Peyer's patch (tissue), 4 donors: ENCODE results near the gene IKZF5. TPM values are rescaled to one million over a fixed set of nuclear protein-coding genes. Genes with fewer than 3 reads are reported as not detected.

Experiments used
- DNase-seq, 3 donors: peaks; one replicate each; pipeline ENCODE4 v3.0.0-alpha.2; 2017 to 2019
- H3K27ac ChIP-seq, 4 donors: fragments of 200-600 bp; sonication (generic); one replicate each; pipeline ENCODE4 v1.5.1; 2016 to 2019
- H3K27me3 ChIP-seq, 2 donors: fragments of 200-600 bp; sonication (generic); one replicate each; pipeline ENCODE4 v1.5.1; 2019
- H3K36me3 ChIP-seq, 3 donors: fragments of 200-600 bp; sonication (generic); one replicate each; pipeline ENCODE4 v1.5.1; 2016 to 2019
- H3K4me1 ChIP-seq, 4 donors: fragments of 200-600 bp; sonication (generic); one replicate each; pipeline ENCODE4 v1.5.1; 2016 to 2019
- H3K4me3 ChIP-seq, 4 donors: fragments of 200-600 bp; sonication (generic); 1 replicate in 3 of 4; 2 replicates in 1 of 4; pipeline ENCODE4 v1.5.1; 2016 to 2019; ENCODE audit warnings: mild to moderate bottlenecking in 1 of 4
- H3K9me3 ChIP-seq, 4 donors: fragments of 200-600 bp; sonication (generic); one replicate each; pipeline ENCODE4 v1.5.1; 2016 to 2019; ENCODE audit warnings: mild to moderate bottlenecking in 1 of 4
- POLR2A ChIP-seq, 2 donors: fragments of 450-650 bp; IDR thresholded peaks; one replicate each; pipeline ENCODE4 v1.5.1; 2017; ENCODE audit warnings: antibody characterized with exemption in 2 of 2, mild to moderate bottlenecking in 2 of 2, moderate library complexity in 2 of 2
- total RNA-seq, 4 donors: library from RNA; depleted of rRNA; stranded (reverse); fragments of >200 nt; gene quantifications; one replicate each; pipeline ENCODE4 v1.1.0, GENCODE V29; 2016
- TF ChIP-seq, protein P1 (sequence below), 6 experiments: fragments of 450-650 bp in 4 of 6; fragments of 200-600 bp in 2 of 6; sonication (generic) in 1 of 6; IDR thresholded peaks; one replicate each; pipeline ENCODE4 v1.5.1; 2017 to 2019; ENCODE audit warnings: antibody characterized with exemption in 6 of 6, mild to moderate bottlenecking in 3 of 6, moderate library complexity in 1 of 6

Gene IKZF5
- total RNA-seq, 4 donors from 2014 or later: 7.4 to 9.5 (median 8.1) TPM

DNA sequence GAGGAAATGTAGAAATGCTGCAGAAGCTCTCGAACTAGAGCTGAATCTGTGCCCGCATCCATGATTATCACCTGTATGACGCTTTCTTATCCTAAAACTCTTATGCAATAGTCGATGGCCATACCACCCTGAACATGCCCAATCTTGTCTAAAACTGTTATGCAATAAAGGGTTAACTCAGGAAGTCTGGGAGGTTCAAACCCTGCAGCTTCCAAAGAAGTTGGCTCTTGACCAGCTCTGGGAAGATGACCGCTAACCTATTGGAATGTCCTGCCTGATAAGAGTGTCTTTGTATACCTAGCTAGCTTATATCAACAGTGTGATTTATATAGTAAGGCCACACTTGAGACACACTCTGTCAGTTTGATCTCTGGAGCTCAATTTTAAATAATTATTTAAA, 51.1 kb downstream of the IKZF5 start:
- H3K4me1 ChIP-seq: peaks cover 6 to 18% (median 11%) of the 10 kb centered on the region in 4 donors
- TF ChIP-seq, protein P1, sequence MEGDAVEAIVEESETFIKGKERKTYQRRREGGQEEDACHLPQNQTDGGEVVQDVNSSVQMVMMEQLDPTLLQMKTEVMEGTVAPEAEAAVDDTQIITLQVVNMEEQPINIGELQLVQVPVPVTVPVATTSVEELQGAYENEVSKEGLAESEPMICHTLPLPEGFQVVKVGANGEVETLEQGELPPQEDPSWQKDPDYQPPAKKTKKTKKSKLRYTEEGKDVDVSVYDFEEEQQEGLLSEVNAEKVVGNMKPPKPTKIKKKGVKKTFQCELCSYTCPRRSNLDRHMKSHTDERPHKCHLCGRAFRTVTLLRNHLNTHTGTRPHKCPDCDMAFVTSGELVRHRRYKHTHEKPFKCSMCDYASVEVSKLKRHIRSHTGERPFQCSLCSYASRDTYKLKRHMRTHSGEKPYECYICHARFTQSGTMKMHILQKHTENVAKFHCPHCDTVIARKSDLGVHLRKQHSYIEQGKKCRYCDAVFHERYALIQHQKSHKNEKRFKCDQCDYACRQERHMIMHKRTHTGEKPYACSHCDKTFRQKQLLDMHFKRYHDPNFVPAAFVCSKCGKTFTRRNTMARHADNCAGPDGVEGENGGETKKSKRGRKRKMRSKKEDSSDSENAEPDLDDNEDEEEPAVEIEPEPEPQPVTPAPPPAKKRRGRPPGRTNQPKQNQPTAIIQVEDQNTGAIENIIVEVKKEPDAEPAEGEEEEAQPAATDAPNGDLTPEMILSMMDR (IDR thresholded peaks at IDR 0.05): no peak
- TF ChIP-seq POLR2A (IDR thresholded peaks at IDR 0.05): no peak
- H3K36me3 ChIP-seq: no peaks in the 10 kb centered on the region
- H3K27me3 ChIP-seq: no peaks in the 10 kb centered on the region
- peaks cover 0 to 10% (median 0%) of the 10 kb centered on the region in 4 donors for H3K9me3 ChIP-seq
- no peak overlapping the region for H3K4me3 ChIP-seq
- no peak overlapping the region for H3K27ac ChIP-seq
- DNase-seq: no peak

DNA sequence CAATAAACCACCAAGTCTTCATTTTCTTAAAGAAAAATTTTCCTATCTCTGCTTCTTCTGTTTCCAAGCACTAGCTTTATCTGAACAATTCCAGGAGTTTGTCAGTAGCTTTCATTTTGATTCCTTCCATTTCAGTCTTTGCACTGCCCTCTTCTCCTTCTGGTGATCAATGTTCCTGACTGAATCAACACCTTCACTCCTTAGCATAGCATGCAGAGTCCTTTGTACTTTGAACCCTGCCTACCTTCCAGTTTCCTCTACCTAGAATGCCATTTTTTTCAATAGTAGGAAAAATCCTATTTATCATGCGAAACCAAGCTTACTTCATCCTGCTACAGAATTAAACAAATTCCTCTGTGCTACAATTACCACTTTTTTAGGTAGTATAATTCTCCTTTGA, 52.7 kb downstream of the IKZF5 start:
- no peaks in the 10 kb centered on the region for H3K27me3 ChIP-seq

DNA sequence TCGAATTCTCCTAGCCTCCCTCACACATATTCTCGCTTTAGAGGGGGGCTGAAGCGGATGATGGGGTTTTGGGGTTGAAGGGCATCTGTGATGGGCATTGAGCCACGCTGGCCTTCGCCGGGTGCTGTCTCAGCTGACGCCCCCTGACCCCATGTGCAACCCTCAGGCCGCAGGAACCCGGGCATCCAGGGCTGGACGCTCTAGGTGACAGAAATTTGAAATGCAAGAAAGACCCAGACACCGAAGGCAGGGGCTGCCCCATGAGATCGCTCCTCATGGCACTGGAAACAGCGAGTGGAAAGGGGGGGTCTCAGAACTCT, 53.9 kb downstream of the IKZF5 start:
- H3K9me3 ChIP-seq: peaks cover 0 to 10% (median 0%) of the 10 kb centered on the region in 4 donors
- peak overlapping the region; percentile 83 to 93 (median 86) for H3K4me3 ChIP-seq
- H3K27ac ChIP-seq: peak overlapping the region in 1 of 4 donors; percentile 84
- TF ChIP-seq POLR2A (IDR thresholded peaks at IDR 0.05): no peak
- TF ChIP-seq, protein P1 (IDR thresholded peaks at IDR 0.05): no peak
- H3K27me3 ChIP-seq: no peaks in the 10 kb centered on the region
- DNase-seq: peak in 1 of 3 donors; percentile 47
- H3K36me3 ChIP-seq: no peaks in the 10 kb centered on the region
- peaks cover 6 to 20% (median 11%) of the 10 kb centered on the region in 4 donors for H3K4me1 ChIP-seq

More for the DNA sequence above, 52.7 kb downstream of the IKZF5 start:
- DNase-seq: no peak
- H3K36me3 ChIP-seq: no peaks in the 10 kb centered on the region
- H3K9me3 ChIP-seq: peaks cover 0 to 10% (median 0%) of the 10 kb centered on the region in 4 donors
- no peak overlapping the region for H3K27ac ChIP-seq
- peaks cover 6 to 20% (median 11%) of the 10 kb centered on the region in 4 donors for H3K4me1 ChIP-seq
- no peak overlapping the region for H3K4me3 ChIP-seq
- no peak for TF ChIP-seq POLR2A (IDR thresholded peaks at IDR 0.05)
- TF ChIP-seq, protein P1 (IDR thresholded peaks at IDR 0.05): no peak

DNA sequence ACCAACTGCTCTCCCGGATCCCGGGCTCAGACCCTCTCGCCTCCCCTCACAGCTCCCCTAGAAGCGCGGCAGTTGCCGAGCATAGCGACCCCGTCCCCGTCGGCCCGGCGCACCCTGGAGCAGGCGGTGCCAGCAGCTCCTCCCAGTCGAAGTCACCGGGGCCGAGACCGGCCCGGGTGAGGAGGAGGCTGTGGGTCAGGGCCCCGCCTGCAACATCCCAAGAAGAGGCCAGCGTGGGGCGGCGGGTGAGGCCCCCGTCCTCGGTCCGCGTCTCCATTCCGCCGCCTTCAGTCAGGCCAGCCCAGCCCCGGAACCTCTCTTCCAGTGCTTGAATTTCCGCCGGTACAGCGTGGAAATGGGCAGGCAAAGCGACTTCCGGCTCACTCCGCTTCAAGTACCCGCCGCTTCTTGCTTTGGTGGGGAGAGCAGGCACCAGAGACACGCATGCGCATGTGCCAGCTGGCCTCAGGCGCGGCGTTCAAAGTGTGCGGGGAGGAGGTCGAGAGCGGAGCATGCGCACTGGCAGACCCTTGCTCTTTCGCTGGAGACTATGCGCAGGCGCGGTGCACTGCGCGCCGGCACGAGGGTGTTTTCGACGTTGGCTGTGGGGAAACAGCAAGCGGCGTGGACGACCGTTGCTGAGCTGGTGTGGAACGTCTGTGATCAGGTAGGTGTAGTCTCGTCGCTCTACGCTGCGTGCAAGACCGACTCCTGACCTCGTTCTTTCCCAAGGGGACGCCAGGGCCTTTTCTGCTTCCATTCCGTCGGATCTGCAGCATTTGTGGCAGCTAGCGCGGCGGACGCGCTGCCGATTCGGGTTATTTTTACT, 54.5 kb downstream of the IKZF5 start, which contains the start of gene C10orf88:
Gene C10orf88, minus strand, starts transcription at position 326 of the 829 bp plus-strand sequence. Its CDS starts 49 bp downstream, at position 277.
- TF ChIP-seq, protein P1 (IDR thresholded peaks at IDR 0.05): no peak
- TF ChIP-seq POLR2A (IDR thresholded peaks at IDR 0.05): peak; percentile 27 to 47
- Histone ChIP-seq H3K4me3 (peak within 1 kb of the TSS; percentile 83 to 93 (median 86)), H3K27me3 (no peaks in the 10 kb centered on the region), H3K9me3 (peaks cover 0 to 10% (median 0%) of the 10 kb centered on the region in 4 donors), H3K27ac (peak within 1 kb of the TSS; percentile 66 to 84 (median 73)), H3K4me1 (peaks cover 6 to 20% (median 11%) of the 10 kb centered on the region in 4 donors), H3K36me3 (peaks cover 0 to 3% (median 0%) of the 10 kb centered on the region in 3 donors)
- peak; percentile 94 to 98 (median 97) for DNase-seq

DNA sequence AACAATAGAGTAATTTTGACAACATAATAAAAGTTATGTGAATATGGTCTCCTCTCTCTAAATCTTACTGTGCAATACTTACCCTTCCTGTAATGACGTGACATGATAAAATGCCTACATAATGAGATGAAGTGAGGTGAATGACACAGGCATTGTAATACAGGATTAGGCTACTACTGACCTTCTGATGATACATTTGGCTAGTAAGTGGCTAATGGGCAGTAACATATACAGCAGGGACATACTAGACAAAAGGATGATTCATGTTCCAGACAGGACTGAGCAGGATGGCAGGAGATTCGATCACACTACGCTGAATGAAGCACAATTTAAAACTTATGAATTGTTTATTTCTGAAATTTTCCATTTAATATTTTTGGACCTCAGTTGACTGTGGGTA, 59.3 kb downstream of the IKZF5 start:
- TF ChIP-seq POLR2A (IDR thresholded peaks at IDR 0.05): no peak
- TF ChIP-seq, protein P1 (IDR thresholded peaks at IDR 0.05): no peak
- no peak overlapping the region for H3K27ac ChIP-seq
- H3K4me1 ChIP-seq: peaks cover 6 to 14% (median 7%) of the 10 kb centered on the region in 4 donors
- H3K4me3 ChIP-seq: no peak overlapping the region
- H3K9me3 ChIP-seq: peaks cover 0 to 4% (median 0%) of the 10 kb centered on the region in 4 donors
- peaks cover 0 to 30% (median 0%) of the 10 kb centered on the region in 3 donors for H3K36me3 ChIP-seq
- DNase-seq: no peak
- H3K27me3 ChIP-seq: no peaks in the 10 kb centered on the region

Other genes with a start within 250 kb of the IKZF5 start
- gene CUZD1, start 162.9 kb downstream of the IKZF5 start, total RNA-seq: 10 to 100 TPM in 1 of 4 donors, 1 to 10 TPM in 1, under 1 TPM in 2; 0.35 to 11.6 (median 1.5) TPM
- 1 to 10 TPM; 3.7 to 6.0 (median 4.9) TPM for gene FAM24B, start 129.2 kb downstream of the IKZF5 start, total RNA-seq
- not detected for gene FAM24A, start 98.2 kb downstream of the IKZF5 start, total RNA-seq
- gene C10orf88, start 54.6 kb downstream of the IKZF5 start, total RNA-seq: 10 to 100 TPM in 1 of 4 donors, 1 to 10 TPM in 3; 5.6 to 93.3 (median 7.5) TPM
- gene PSTK, start 28.4 kb downstream of the IKZF5 start, total RNA-seq: 1 to 10 TPM in 3 of 4 donors, not detected in 1; 1.2 to 3.6 (median 3.5) TPM
- gene ACADSB, start 211 bp upstream of the IKZF5 start, total RNA-seq: 10 to 100 TPM in 2 of 4 donors, 1 to 10 TPM in 2; 9.1 to 14.2 (median 10.2) TPM
- 1 to 10 TPM in 2 of 4 donors, not detected in 2; 1.1 to 3.4 TPM for gene HMX3, start 127.2 kb upstream of the IKZF5 start, total RNA-seq
- gene HMX2, start 139.3 kb upstream of the IKZF5 start, total RNA-seq: 1 to 10 TPM in 1 of 4 donors, not detected in 3; 1.0 TPM
- gene BUB3, start 145.6 kb upstream of the IKZF5 start, total RNA-seq: 100 to 1,000 TPM in 2 of 4 donors, 10 to 100 TPM in 2; 51.1 to 168 (median 102) TPM